HFFc6 (cell line): ENCODE data around the gene FRMD5. TPM values are rescaled to one million over a fixed set of nuclear protein-coding genes. Genes with fewer than 3 reads are reported as not detected.
"Not testable (repeated sequence)": the region's sequence is repeated elsewhere in the genome, so short reads cannot be mapped to it uniquely, and the experiment has no call there.

Experiments
- DNase-seq: peaks from one replicate; pipeline ENCODE4 v3.0.0-alpha.2; 2018
- H3K27ac Mint-ChIP-seq: 2 replicates; pipeline ENCODE4 v1.8.0; 2020; ENCODE audit warnings: mild to moderate bottlenecking, mixed read lengths
- H3K27me3 Mint-ChIP-seq: 2 replicates; pipeline ENCODE4 v1.8.0; 2021; ENCODE audit warnings: mild to moderate bottlenecking, moderate library complexity, mixed read lengths; ENCODE audit not compliant: insufficient read depth
- H3K36me3 Mint-ChIP-seq: 2 replicates; pipeline ENCODE4 v1.8.0; 2021; ENCODE audit warnings: low read depth, mixed read lengths
- H3K4me1 Mint-ChIP-seq: 2 replicates; pipeline ENCODE4 v1.8.0; 2020; ENCODE audit warnings: low read depth, mixed read lengths
- H3K4me3 Mint-ChIP-seq: 2 replicates; pipeline ENCODE4 v1.8.0; 2020; ENCODE audit warnings: mild to moderate bottlenecking, moderate library complexity, mixed read lengths
- H3K9me3 Mint-ChIP-seq: 2 replicates; pipeline ENCODE4 v1.8.0; 2020; ENCODE audit warnings: mild to moderate bottlenecking, mixed read lengths
- CTCF ChIP-seq: fragments of 200-600 bp; sonication (generic); IDR thresholded peaks from 2 replicates; pipeline ENCODE4 v1.5.0; 2021; ENCODE audit warnings: antibody characterized with exemption, mild to moderate bottlenecking
- total RNA-seq, 6 experiments: library from RNA; stranded (reverse); fragmentation: NEBNext Ultra II Directional; extraction: Animal tissue kit (Norgen Biotek cat#: 25700); gene quantifications; 2 replicates in 1 of 6; 3 replicates in 5 of 6; pipeline ENCODE4 v1.2.3, GENCODE V29; 2021

FRMD5 gene
- total RNA-seq, 6 experiments from 2014 or later = 0.67 to 1.1 (median 0.94) TPM

GRCh38 chr15:44034334-44034733, 160.7 kb downstream of the FRMD5 start:
- Mint-ChIP-seq H3K27ac (no peak overlapping the region; the same call in 1 of the 2 replicates), H3K27me3 (no peaks in the 10 kb centered on the region; the same call in 1 of the 2 replicates), H3K4me3 (no peak overlapping the region), H3K36me3 (no peaks in the 10 kb centered on the region), H3K9me3 (no peaks in the 10 kb centered on the region), H3K4me1 (peaks cover 46% of the 10 kb centered on the region)
- no peak for DNase-seq
- no peak for TF ChIP-seq CTCF

- H3K9me3 Mint-ChIP-seq = no peaks in the 10 kb centered on the region
- no peak for TF ChIP-seq CTCF
- DNase-seq = peak; percentile 74
- H3K4me3 Mint-ChIP-seq = no peak overlapping the region
- peak overlapping the region; percentile 59 for H3K27ac Mint-ChIP-seq
- H3K4me1 Mint-ChIP-seq = peaks cover 50% of the 10 kb centered on the region
- H3K36me3 Mint-ChIP-seq = no peaks in the 10 kb centered on the region
- no peaks in the 10 kb centered on the region; the same call in 1 of the 2 replicates for H3K27me3 Mint-ChIP-seq
These were observed 161.2 kb downstream of the FRMD5 start for GRCh38 chr15:44033894-44034293.

GRCh38 chr15:44032820-44033219, 162.3 kb downstream of the FRMD5 start:
- not testable (repeated sequence) for H3K36me3 Mint-ChIP-seq, H3K9me3 Mint-ChIP-seq, H3K4me3 Mint-ChIP-seq, H3K27me3 Mint-ChIP-seq, DNase-seq, H3K27ac Mint-ChIP-seq
- H3K4me1 Mint-ChIP-seq = peaks cover 59% of the 10 kb centered on the region

- Mint-ChIP-seq H3K4me1 (peaks cover 45% of the 10 kb centered on the region), H3K27ac (peak overlapping the region; percentile 29), H3K4me3 (no peak overlapping the region), H3K9me3 (no peaks in the 10 kb centered on the region), H3K36me3 (no peaks in the 10 kb centered on the region), H3K27me3 (no peaks in the 10 kb centered on the region)
- TF ChIP-seq CTCF = no peak; the same call in 1 of the 2 replicates
- peak; percentile 27 for DNase-seq
These were observed 165.0 kb downstream of the FRMD5 start for GRCh38 chr15:44029940-44030568.

GRCh38 chr15:44029003-44029402, 166.1 kb downstream of the FRMD5 start:
- H3K4me1 Mint-ChIP-seq = peaks cover 35% of the 10 kb centered on the region
- no peak overlapping the region for H3K27ac Mint-ChIP-seq

More at GRCh38 chr15:44029003-44029402, 166.1 kb downstream of the FRMD5 start:
- no peaks in the 10 kb centered on the region for H3K27me3 Mint-ChIP-seq
- H3K4me3 Mint-ChIP-seq = no peak overlapping the region
- no peaks in the 10 kb centered on the region for H3K9me3 Mint-ChIP-seq
- no peaks in the 10 kb centered on the region for H3K36me3 Mint-ChIP-seq
- TF ChIP-seq CTCF = no peak
- DNase-seq = no peak
